Stimulated activated naive CD8-positive, alpha-beta T cell treated with anti-CD3 and anti-CD28 coated beads, Interleukin-15, Interleukin-2, amounts not matched to agents 100 ng/mL and 50 ng/mL, for 24 hours (primary cell): Measurements from ENCODE around the gene SLC6A7.
A peak's percentile ranks its signal among the peaks of the same experiment; 100 is the strongest.

Experiments used
- H3K27ac Mint-ChIP-seq: one replicate; pipeline ENCODE4 v1.8.0; 2021; ENCODE audit warnings: mild to moderate bottlenecking, mixed read lengths
- H3K27me3 Mint-ChIP-seq: one replicate; pipeline ENCODE4 v1.8.0; 2021; ENCODE audit warnings: mixed read lengths
- H3K36me3 Mint-ChIP-seq: one replicate; pipeline ENCODE4 v1.8.0; 2021; ENCODE audit warnings: low read depth, mixed read lengths
- H3K4me1 Mint-ChIP-seq: one replicate; pipeline ENCODE4 v1.8.0; 2021; ENCODE audit warnings: low read depth, mixed read lengths
- H3K4me3 Mint-ChIP-seq: one replicate; pipeline ENCODE4 v1.8.0; 2021; ENCODE audit warnings: mild to moderate bottlenecking, mixed read lengths
- H3K9me3 Mint-ChIP-seq: one replicate; pipeline ENCODE4 v1.8.0; 2021; ENCODE audit warnings: mixed read lengths

SLC6A7 gene

GRCh38 chr5:150152636-150153462 lies 37.0 kb upstream of the SLC6A7 start:
- peaks cover 12% of the 10 kb centered on the region for H3K4me1 Mint-ChIP-seq

GRCh38 chr5:150153483-150153882 lies 36.4 kb upstream of the SLC6A7 start:
- H3K4me1 Mint-ChIP-seq, result peaks cover 12% of the 10 kb centered on the region
- no peak overlapping the region for H3K27ac Mint-ChIP-seq
- H3K4me3 Mint-ChIP-seq, result no peak overlapping the region
- H3K27me3 Mint-ChIP-seq, result peaks cover 9% of the 10 kb centered on the region
- no peaks in the 10 kb centered on the region for H3K36me3 Mint-ChIP-seq
- no peaks in the 10 kb centered on the region for H3K9me3 Mint-ChIP-seq

More at GRCh38 chr5:150152636-150153462, 37.0 kb upstream of the SLC6A7 start:
- Mint-ChIP-seq H3K36me3 (no peaks in the 10 kb centered on the region), H3K9me3 (no peaks in the 10 kb centered on the region), H3K4me3 (no peak overlapping the region), H3K27me3 (peaks cover 9% of the 10 kb centered on the region), H3K27ac (no peak overlapping the region)

- peaks cover 9% of the 10 kb centered on the region for H3K27me3 Mint-ChIP-seq
- H3K36me3 Mint-ChIP-seq, result no peaks in the 10 kb centered on the region
- H3K4me3 Mint-ChIP-seq, result no peak overlapping the region
- no peaks in the 10 kb centered on the region for H3K9me3 Mint-ChIP-seq
- no peak overlapping the region for H3K27ac Mint-ChIP-seq
- peaks cover 12% of the 10 kb centered on the region for H3K4me1 Mint-ChIP-seq
These were observed 35.8 kb upstream of the SLC6A7 start for GRCh38 chr5:150153957-150154617.

GRCh38 chr5:150154618-150155128 lies 35.2 kb upstream of the SLC6A7 start:
- Mint-ChIP-seq H3K4me3 (no peak overlapping the region), H3K27me3 (peaks cover 9% of the 10 kb centered on the region), H3K27ac (no peak overlapping the region), H3K4me1 (peaks cover 12% of the 10 kb centered on the region), H3K36me3 (no peaks in the 10 kb centered on the region), H3K9me3 (no peaks in the 10 kb centered on the region)

GRCh38 chr5:150155258-150156026 lies 34.4 kb upstream of the SLC6A7 start, which contains the start of gene PDGFRB:
Gene PDGFRB, minus strand, starts transcription at chr5:150155845. Its CDS starts 18,798 bp downstream, at chr5:150137047.
- Mint-ChIP-seq H3K4me1 (peaks cover 12% of the 10 kb centered on the region), H3K4me3 (peak within 1 kb of the TSS; percentile 84), H3K36me3 (no peaks in the 10 kb centered on the region), H3K27me3 (peaks cover 9% of the 10 kb centered on the region), H3K27ac (no peak within 1 kb of the TSS), H3K9me3 (no peaks in the 10 kb centered on the region)

GRCh38 chr5:150156027-150156368 lies 33.9 kb upstream of the SLC6A7 start:
- Mint-ChIP-seq H3K36me3 (no peaks in the 10 kb centered on the region), H3K4me3 (peak overlapping the region; percentile 84), H3K4me1 (peaks cover 12% of the 10 kb centered on the region), H3K9me3 (no peaks in the 10 kb centered on the region), H3K27me3 (peaks cover 9% of the 10 kb centered on the region), H3K27ac (no peak overlapping the region)

- H3K4me1 Mint-ChIP-seq, result peaks cover 12% of the 10 kb centered on the region
- H3K4me3 Mint-ChIP-seq, result no peak overlapping the region
- no peaks in the 10 kb centered on the region for H3K36me3 Mint-ChIP-seq
- peaks cover 9% of the 10 kb centered on the region for H3K27me3 Mint-ChIP-seq
- H3K27ac Mint-ChIP-seq, result no peak overlapping the region
- no peaks in the 10 kb centered on the region for H3K9me3 Mint-ChIP-seq
These were observed 33.3 kb upstream of the SLC6A7 start for GRCh38 chr5:150156540-150156939.

- H3K27me3 Mint-ChIP-seq, result peaks cover 9% of the 10 kb centered on the region
- no peaks in the 10 kb centered on the region for H3K36me3 Mint-ChIP-seq
- H3K9me3 Mint-ChIP-seq, result no peaks in the 10 kb centered on the region
- peak overlapping the region; percentile 38 for H3K4me3 Mint-ChIP-seq
- H3K27ac Mint-ChIP-seq, result no peak overlapping the region
- H3K4me1 Mint-ChIP-seq, result peaks cover 12% of the 10 kb centered on the region
These were observed 32.7 kb upstream of the SLC6A7 start for GRCh38 chr5:150157168-150157567.

- Mint-ChIP-seq H3K4me3 (no peak overlapping the region), H3K36me3 (no peaks in the 10 kb centered on the region), H3K27ac (no peak overlapping the region), H3K9me3 (no peaks in the 10 kb centered on the region), H3K4me1 (peaks cover 12% of the 10 kb centered on the region), H3K27me3 (peaks cover 9% of the 10 kb centered on the region)
These were observed 31.5 kb upstream of the SLC6A7 start for GRCh38 chr5:150158170-150158949.

GRCh38 chr5:150159031-150159430 lies 30.8 kb upstream of the SLC6A7 start:
- Mint-ChIP-seq H3K27me3 (peaks cover 6% of the 10 kb centered on the region), H3K4me3 (no peak overlapping the region), H3K4me1 (peaks cover 12% of the 10 kb centered on the region), H3K9me3 (no peaks in the 10 kb centered on the region), H3K27ac (no peak overlapping the region), H3K36me3 (no peaks in the 10 kb centered on the region)

- H3K27ac Mint-ChIP-seq, result no peak overlapping the region
- peaks cover 12% of the 10 kb centered on the region for H3K4me1 Mint-ChIP-seq
- no peak overlapping the region for H3K4me3 Mint-ChIP-seq
- H3K9me3 Mint-ChIP-seq, result no peaks in the 10 kb centered on the region
- H3K36me3 Mint-ChIP-seq, result no peaks in the 10 kb centered on the region
- peaks cover 5% of the 10 kb centered on the region for H3K27me3 Mint-ChIP-seq
These were observed 30.1 kb upstream of the SLC6A7 start for GRCh38 chr5:150159741-150160179.

GRCh38 chr5:150160448-150161081 lies 29.3 kb upstream of the SLC6A7 start:
- Mint-ChIP-seq H3K27me3 (peaks cover 11% of the 10 kb centered on the region), H3K4me1 (peaks cover 9% of the 10 kb centered on the region), H3K36me3 (no peaks in the 10 kb centered on the region), H3K27ac (no peak overlapping the region), H3K4me3 (no peak overlapping the region), H3K9me3 (no peaks in the 10 kb centered on the region)

GRCh38 chr5:150161242-150162141 lies 28.4 kb upstream of the SLC6A7 start:
- Mint-ChIP-seq H3K9me3 (no peaks in the 10 kb centered on the region), H3K27ac (no peak overlapping the region), H3K27me3 (peaks cover 13% of the 10 kb centered on the region), H3K36me3 (no peaks in the 10 kb centered on the region), H3K4me3 (no peak overlapping the region), H3K4me1 (no peaks in the 10 kb centered on the region)
